Neural cell (in vitro differentiated cells): ENCODE data around the gene S100Z. TPM values are rescaled to one million over a fixed set of nuclear protein-coding genes. Genes with fewer than 3 reads are reported as not detected.

ENCODE experiments used
- H2AFZ ChIP-seq: fragments of 200-600, 300-800 bp; sonication (generic), shearing (Covaris generic); 2 replicates; pipeline ENCODE4 v1.6.0; 2014; ENCODE audit warnings: low read depth, mild to moderate bottlenecking, antibody characterized with exemption, low read length, moderate library complexity
- H3F3A ChIP-seq: fragments of 200-600 bp; shearing (Covaris generic); 2 replicates; pipeline ENCODE4 v1.6.1; 2016; ENCODE audit warnings: mild to moderate bottlenecking, moderate library complexity, mixed read lengths, antibody characterized with exemption, low read length; ENCODE audit not compliant: insufficient read depth, poor library complexity, severe bottlenecking
- H3K27ac ChIP-seq: fragments of 200-600, 300-800 bp; sonication (generic), shearing (Covaris generic); 2 replicates; pipeline ENCODE4 v1.5.1; 2014; ENCODE audit warnings: mild to moderate bottlenecking, low read length, moderate library complexity
- H3K27me3 ChIP-seq: fragments of 300-800, 200-600 bp; sonication (generic), shearing (Covaris generic); 2 replicates; pipeline ENCODE4 v1.6.0; 2014; ENCODE audit warnings: mild to moderate bottlenecking, low read depth, low read length, moderate library complexity; ENCODE audit not compliant: insufficient read depth
- H3K36me3 ChIP-seq: fragments of 300-800, 200-600 bp; sonication (generic), shearing (Covaris generic); 2 replicates; pipeline ENCODE4 v1.5.1; 2014; ENCODE audit warnings: mild to moderate bottlenecking, antibody characterized with exemption, low read length, moderate library complexity; ENCODE audit not compliant: insufficient read depth
- H3K4me2 ChIP-seq: fragments of 300-800, 200-600 bp; sonication (generic), shearing (Covaris generic); 2 replicates; pipeline ENCODE4 v1.6.0; 2014; ENCODE audit warnings: mild to moderate bottlenecking, low read length
- H3K4me3 ChIP-seq: fragments of 300-800, 200-600 bp; sonication (generic), shearing (Covaris generic); 2 replicates; pipeline ENCODE4 v1.5.1; 2014; ENCODE audit warnings: mild to moderate bottlenecking, low read length, moderate library complexity
- H3K79me2 ChIP-seq: fragments of 200-600 bp; shearing (Covaris generic); replicated peaks from 2 replicates; pipeline ENCODE4 v1.6.0; 2014; ENCODE audit warnings: mild to moderate bottlenecking, low read length, moderate library complexity; ENCODE audit not compliant: insufficient read depth
- H3K9ac ChIP-seq: fragments of 300-800, 200-600 bp; sonication (generic), shearing (Covaris generic); 2 replicates; pipeline ENCODE4 v1.6.1; 2016; ENCODE audit warnings: mild to moderate bottlenecking, low read length, mixed read lengths
- H3K9me2 ChIP-seq: fragments of 200-600 bp; shearing (Covaris generic); 2 replicates; pipeline ENCODE4 v1.6.1; 2016; ENCODE audit warnings: mild to moderate bottlenecking, low read length, mixed read lengths; ENCODE audit not compliant: insufficient read depth
- H3K9me3 ChIP-seq: fragments of 200-600, 300-800 bp; sonication (generic), shearing (Covaris generic); 2 replicates; pipeline ENCODE4 v1.6.1; 2016; ENCODE audit warnings: mild to moderate bottlenecking, mixed run types, low read length, moderate library complexity, mixed read lengths
- H4K20me1 ChIP-seq: fragments of 200-600 bp; shearing (Covaris generic); 2 replicates; pipeline ENCODE4 v1.6.1; 2016; ENCODE audit warnings: mild to moderate bottlenecking, mixed run types; ENCODE audit not compliant: insufficient read depth
- EP300 ChIP-seq: fragments of 450-650 bp; conservative IDR thresholded peaks from 2 replicates; pipeline ENCODE4 v1.6.1; 2014; ENCODE audit warnings: antibody characterized with exemption, mild to moderate bottlenecking, moderate library complexity; ENCODE audit not compliant: poor library complexity, severe bottlenecking
- EZH2 ChIP-seq: fragments of 200-600, 300-800 bp; shearing (Covaris generic), sonication (generic); IDR thresholded peaks from 2 replicates; pipeline ENCODE4 v1.6.1; 2014; ENCODE audit warnings: antibody characterized with exemption, low read length, borderline replicate concordance, mild to moderate bottlenecking; ENCODE audit not compliant: insufficient read depth, poor library complexity, severe bottlenecking
- MXI1 ChIP-seq: fragments of 450-650 bp; conservative IDR thresholded peaks from 2 replicates; pipeline ENCODE4 v1.6.1; 2014; ENCODE audit warnings: antibody characterized with exemption, mild to moderate bottlenecking; ENCODE audit not compliant: poor library complexity, severe bottlenecking
- POLR2AphosphoS5 ChIP-seq: IDR thresholded peaks from 2 replicates; pipeline ENCODE4 v1.6.1; 2012
- RAD21 ChIP-seq: fragments of 450-650 bp; conservative IDR thresholded peaks from 2 replicates; pipeline ENCODE4 v1.6.1; 2014; ENCODE audit warnings: antibody characterized with exemption, mild to moderate bottlenecking, moderate library complexity
- SMC3 ChIP-seq: fragments of 450-650 bp; conservative IDR thresholded peaks from 2 replicates; pipeline ENCODE4 v1.6.1; 2014; ENCODE audit warnings: antibody characterized with exemption, mild to moderate bottlenecking, moderate library complexity; ENCODE audit not compliant: poor library complexity
- TAF1 ChIP-seq: IDR thresholded peaks from 2 replicates; pipeline ENCODE4 v1.6.1; 2012; ENCODE audit warnings: low read depth
- polyA plus RNA-seq: library from polyadenylated mRNA; depleted of rRNA; stranded (reverse); fragments of >200 nt; gene quantifications from 2 replicates; pipeline ENCODE4 v1.2.3, GENCODE V29; 2014
- TF ChIP-seq, protein P1 (sequence below): IDR thresholded peaks from 2 replicates; pipeline ENCODE4 v1.6.1; 2012; ENCODE audit warnings: borderline replicate concordance
- TF ChIP-seq, protein P2 (sequence below): fragments of 450-650 bp; IDR thresholded peaks from 2 replicates; pipeline ENCODE4 v1.5.1; 2014; ENCODE audit warnings: antibody characterized with exemption, mild to moderate bottlenecking, moderate library complexity; ENCODE audit not compliant: poor library complexity, severe bottlenecking

Gene S100Z
- polyA plus RNA-seq, 1 donor from 2014 or later = not detected

DNA sequence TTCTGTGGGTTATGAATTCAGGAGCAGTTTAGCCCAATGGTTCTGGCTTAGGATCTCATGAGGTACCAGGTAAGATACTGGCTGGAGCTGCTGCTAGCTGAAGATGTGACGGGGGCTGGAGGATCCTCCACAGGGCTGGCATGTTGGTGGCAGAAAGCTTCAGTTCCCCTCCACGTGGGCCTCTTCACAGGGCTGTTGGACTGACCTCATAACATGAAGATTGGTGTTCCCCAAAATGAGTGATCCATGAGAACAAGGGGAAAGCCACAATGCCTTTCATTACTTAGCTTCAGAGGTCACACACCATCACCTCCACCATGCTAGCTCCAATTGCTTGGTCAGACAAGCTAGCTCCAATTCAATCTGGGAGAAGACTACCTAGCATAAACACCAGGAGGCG lies 8.5 kb upstream of the S100Z start:
- no peak for TF ChIP-seq TAF1
- TF ChIP-seq, protein P1, sequence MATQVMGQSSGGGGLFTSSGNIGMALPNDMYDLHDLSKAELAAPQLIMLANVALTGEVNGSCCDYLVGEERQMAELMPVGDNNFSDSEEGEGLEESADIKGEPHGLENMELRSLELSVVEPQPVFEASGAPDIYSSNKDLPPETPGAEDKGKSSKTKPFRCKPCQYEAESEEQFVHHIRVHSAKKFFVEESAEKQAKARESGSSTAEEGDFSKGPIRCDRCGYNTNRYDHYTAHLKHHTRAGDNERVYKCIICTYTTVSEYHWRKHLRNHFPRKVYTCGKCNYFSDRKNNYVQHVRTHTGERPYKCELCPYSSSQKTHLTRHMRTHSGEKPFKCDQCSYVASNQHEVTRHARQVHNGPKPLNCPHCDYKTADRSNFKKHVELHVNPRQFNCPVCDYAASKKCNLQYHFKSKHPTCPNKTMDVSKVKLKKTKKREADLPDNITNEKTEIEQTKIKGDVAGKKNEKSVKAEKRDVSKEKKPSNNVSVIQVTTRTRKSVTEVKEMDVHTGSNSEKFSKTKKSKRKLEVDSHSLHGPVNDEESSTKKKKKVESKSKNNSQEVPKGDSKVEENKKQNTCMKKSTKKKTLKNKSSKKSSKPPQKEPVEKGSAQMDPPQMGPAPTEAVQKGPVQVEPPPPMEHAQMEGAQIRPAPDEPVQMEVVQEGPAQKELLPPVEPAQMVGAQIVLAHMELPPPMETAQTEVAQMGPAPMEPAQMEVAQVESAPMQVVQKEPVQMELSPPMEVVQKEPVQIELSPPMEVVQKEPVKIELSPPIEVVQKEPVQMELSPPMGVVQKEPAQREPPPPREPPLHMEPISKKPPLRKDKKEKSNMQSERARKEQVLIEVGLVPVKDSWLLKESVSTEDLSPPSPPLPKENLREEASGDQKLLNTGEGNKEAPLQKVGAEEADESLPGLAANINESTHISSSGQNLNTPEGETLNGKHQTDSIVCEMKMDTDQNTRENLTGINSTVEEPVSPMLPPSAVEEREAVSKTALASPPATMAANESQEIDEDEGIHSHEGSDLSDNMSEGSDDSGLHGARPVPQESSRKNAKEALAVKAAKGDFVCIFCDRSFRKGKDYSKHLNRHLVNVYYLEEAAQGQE = no peak
- TF ChIP-seq RAD21 = no peak
- TF ChIP-seq, protein P2, sequence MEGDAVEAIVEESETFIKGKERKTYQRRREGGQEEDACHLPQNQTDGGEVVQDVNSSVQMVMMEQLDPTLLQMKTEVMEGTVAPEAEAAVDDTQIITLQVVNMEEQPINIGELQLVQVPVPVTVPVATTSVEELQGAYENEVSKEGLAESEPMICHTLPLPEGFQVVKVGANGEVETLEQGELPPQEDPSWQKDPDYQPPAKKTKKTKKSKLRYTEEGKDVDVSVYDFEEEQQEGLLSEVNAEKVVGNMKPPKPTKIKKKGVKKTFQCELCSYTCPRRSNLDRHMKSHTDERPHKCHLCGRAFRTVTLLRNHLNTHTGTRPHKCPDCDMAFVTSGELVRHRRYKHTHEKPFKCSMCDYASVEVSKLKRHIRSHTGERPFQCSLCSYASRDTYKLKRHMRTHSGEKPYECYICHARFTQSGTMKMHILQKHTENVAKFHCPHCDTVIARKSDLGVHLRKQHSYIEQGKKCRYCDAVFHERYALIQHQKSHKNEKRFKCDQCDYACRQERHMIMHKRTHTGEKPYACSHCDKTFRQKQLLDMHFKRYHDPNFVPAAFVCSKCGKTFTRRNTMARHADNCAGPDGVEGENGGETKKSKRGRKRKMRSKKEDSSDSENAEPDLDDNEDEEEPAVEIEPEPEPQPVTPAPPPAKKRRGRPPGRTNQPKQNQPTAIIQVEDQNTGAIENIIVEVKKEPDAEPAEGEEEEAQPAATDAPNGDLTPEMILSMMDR = no peak
- TF ChIP-seq SMC3 = no peak
- TF ChIP-seq EZH2 = no peak
- TF ChIP-seq EP300 = no peak
- Histone ChIP-seq H3K9me2 (no peaks in the 10 kb centered on the region), H3K9me3 (no peaks in the 10 kb centered on the region), H3K36me3 (no peaks in the 10 kb centered on the region), H4K20me1 (no peaks in the 10 kb centered on the region), H3K4me2 (no peak overlapping the region), H2AFZ (no peak overlapping the region), H3F3A (no peaks in the 10 kb centered on the region), H3K27ac (no peak overlapping the region), H3K27me3 (no peaks in the 10 kb centered on the region), H3K9ac (no peak overlapping the region), H3K79me2 (no peaks in the 10 kb centered on the region), H3K4me3 (no peak overlapping the region)

DNA sequence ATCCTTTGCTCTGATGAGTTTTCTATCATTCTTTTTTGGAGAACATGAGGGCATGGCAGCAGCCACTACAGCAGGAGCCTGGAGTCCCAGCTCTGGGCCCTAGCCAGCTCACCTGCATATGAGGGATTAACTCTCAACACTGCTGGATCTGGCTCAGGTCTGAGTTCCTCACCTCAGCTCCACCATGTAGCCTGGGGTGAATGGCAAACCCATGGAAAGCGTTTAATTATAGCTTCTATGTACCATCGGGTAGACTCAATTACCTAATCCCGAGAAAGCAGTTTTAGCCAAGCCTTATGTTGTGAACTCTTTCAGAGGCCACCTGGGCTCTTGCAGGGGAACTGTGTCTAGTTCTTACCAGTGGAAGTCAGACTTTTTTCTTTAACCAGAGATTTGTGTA lies 3.9 kb upstream of the S100Z start:
- no peak overlapping the region for H2AFZ ChIP-seq
- H3K27me3 ChIP-seq = no peaks in the 10 kb centered on the region
- H3K9me3 ChIP-seq = no peaks in the 10 kb centered on the region
- no peaks in the 10 kb centered on the region for H4K20me1 ChIP-seq
- H3K79me2 ChIP-seq = no peaks in the 10 kb centered on the region
- H3K9me2 ChIP-seq = no peaks in the 10 kb centered on the region
- H3K36me3 ChIP-seq = no peaks in the 10 kb centered on the region
- no peaks in the 10 kb centered on the region for H3F3A ChIP-seq
- H3K27ac ChIP-seq = no peak overlapping the region
- H3K4me3 ChIP-seq = no peak overlapping the region
- no peak for TF ChIP-seq SMC3
- no peak overlapping the region for H3K9ac ChIP-seq
- H3K4me2 ChIP-seq = no peak overlapping the region

DNA sequence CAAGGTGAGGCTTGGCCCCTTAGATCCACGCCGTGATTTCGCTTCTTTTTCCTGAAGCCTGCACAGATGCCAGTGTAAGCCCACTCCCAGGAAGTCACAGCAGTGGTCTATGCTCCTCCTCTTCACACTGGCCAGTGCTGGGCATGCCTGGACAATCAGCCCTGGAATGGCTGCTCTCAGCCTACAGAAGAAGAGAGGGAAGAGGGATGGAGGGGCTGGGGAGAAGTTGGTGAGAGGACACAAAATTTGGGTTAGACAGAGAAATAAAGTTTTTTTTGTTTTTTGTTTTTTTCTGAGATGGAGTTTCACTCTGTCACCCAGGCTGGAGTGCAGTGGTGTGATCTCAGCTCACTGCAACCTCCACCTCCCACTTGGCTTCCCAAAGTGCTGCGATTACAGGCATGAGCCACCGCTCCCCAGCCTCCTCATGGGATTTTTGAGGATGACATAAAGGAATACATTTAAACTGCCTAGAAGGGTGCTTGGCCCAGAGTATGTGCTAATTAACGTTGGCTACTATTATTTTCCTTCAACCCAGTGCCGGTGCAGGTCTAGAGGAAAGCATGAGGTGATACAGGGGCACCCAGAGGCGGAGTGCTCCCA lies 830 bp downstream of the S100Z start:
- H3K27me3 ChIP-seq = no peaks in the 10 kb centered on the region
- no peak overlapping the region for H2AFZ ChIP-seq
- no peaks in the 10 kb centered on the region for H3K9me3 ChIP-seq
- H3K36me3 ChIP-seq = no peaks in the 10 kb centered on the region
- H3K4me2 ChIP-seq = no peak overlapping the region
- H3F3A ChIP-seq = no peaks in the 10 kb centered on the region
- H3K27ac ChIP-seq = no peak overlapping the region
- TF ChIP-seq MXI1 = no peak
- TF ChIP-seq, protein P2 = no peak
- TF ChIP-seq POLR2AphosphoS5 = no peak
- TF ChIP-seq TAF1 = no peak
- no peak for TF ChIP-seq EP300
- TF ChIP-seq, protein P1 = no peak
- TF ChIP-seq RAD21 = no peak
- no peak for TF ChIP-seq SMC3
- no peak for TF ChIP-seq EZH2
- H3K9me2 ChIP-seq = no peaks in the 10 kb centered on the region
- no peaks in the 10 kb centered on the region for H4K20me1 ChIP-seq
- no peaks in the 10 kb centered on the region for H3K79me2 ChIP-seq
- no peak overlapping the region for H3K4me3 ChIP-seq
- no peak overlapping the region for H3K9ac ChIP-seq
